Islet precursor cell (in vitro differentiated cells): ENCODE data around the gene AHCYL2.
"Not testable (repeated sequence)": the region's sequence is repeated elsewhere in the genome, so short reads cannot be mapped to it uniquely, and the experiment has no call there.

Source experiments
- DNase-seq: peaks from one replicate; pipeline ENCODE4 v3.0.0-alpha.2; 2018

Gene AHCYL2

GRCh38 chr7:129462420-129462819, 237.6 kb downstream of the AHCYL2 start:
- no peak for DNase-seq

- DNase-seq = no peak
Measured at GRCh38 chr7:129464194-129464593, 239.4 kb downstream of the AHCYL2 start.

GRCh38 chr7:129465080-129465479, 240.2 kb downstream of the AHCYL2 start:
- no peak for DNase-seq

GRCh38 chr7:129466796-129467195, 242.0 kb downstream of the AHCYL2 start:
- no peak for DNase-seq

- no peak for DNase-seq
Measured at GRCh38 chr7:129468087-129468486, 243.3 kb downstream of the AHCYL2 start.

- DNase-seq = no peak
Measured at GRCh38 chr7:129468547-129468946, 243.7 kb downstream of the AHCYL2 start.

- DNase-seq = no peak
Measured at GRCh38 chr7:129469930-129470329, 245.1 kb downstream of the AHCYL2 start.

- DNase-seq = no peak
Measured at GRCh38 chr7:129470411-129470810, 245.6 kb downstream of the AHCYL2 start.

GRCh38 chr7:129471402-129471827, 246.6 kb downstream of the AHCYL2 start:
- no peak for DNase-seq

GRCh38 chr7:129475931-129476330, 251.1 kb downstream of the AHCYL2 start:
- DNase-seq = not testable (repeated sequence)

GRCh38 chr7:129476398-129476797, 251.6 kb downstream of the AHCYL2 start:
- DNase-seq = not testable (repeated sequence)
